ENCODE data around the gene INHBA. TPM values are rescaled to one million over a fixed set of nuclear protein-coding genes. Genes with fewer than 3 reads are reported as not detected.

The INHBA gene
- 34.7 and 58.7 TPM in 2 replicates for total RNA-seq

GRCh38 chr7:41702635-41703371 is at the start of gene INHBA:
INHBA (minus strand) TSS chr7:41703090; CDS start chr7:41700374, 2,716 bp downstream.

